Measurements from ENCODE around the gene MAP2K6.

Gene MAP2K6

GRCh38 chr17:69468207-69468606, 53.7 kb downstream of the MAP2K6 start:
- no peak for TF ChIP-seq CTCF (IDR thresholded peaks at IDR 0.05; ENCODE audit: insufficient read depth, low read length, poor library complexity, severe bottlenecking)
- no peak for DNase-seq (ENCODE audit: extremely low read depth, insufficient read length)
- no peaks in the 10 kb centered on the region for H3K36me3 ChIP-seq (ENCODE audit: control insufficient read depth, insufficient read depth, low read length)

GRCh38 chr17:69470702-69471101, 56.2 kb downstream of the MAP2K6 start:
- DNase-seq (ENCODE audit: extremely low read depth, insufficient read length), result no peak
- Histone ChIP-seq H3K36me3 (ENCODE audit: control insufficient read depth, insufficient read depth, low read length) (no peaks in the 10 kb centered on the region), H3K27me3 (replicated peaks; ENCODE audit: control insufficient read depth, insufficient read depth, low read length) (no peaks in the 10 kb centered on the region), H3K4me3 (replicated peaks; ENCODE audit: low read depth, low read length) (no peak overlapping the region)
- TF ChIP-seq CTCF (IDR thresholded peaks at IDR 0.05; ENCODE audit: insufficient read depth, low read length, poor library complexity, severe bottlenecking), result no peak

More at GRCh38 chr17:69468207-69468606, 53.7 kb downstream of the MAP2K6 start:
- no peaks in the 10 kb centered on the region for H3K27me3 ChIP-seq (replicated peaks; ENCODE audit: control insufficient read depth, insufficient read depth, low read length)
- no peak overlapping the region for H3K4me3 ChIP-seq (replicated peaks; ENCODE audit: low read depth, low read length)

- no peak overlapping the region for H3K4me3 ChIP-seq (replicated peaks; ENCODE audit: low read depth, low read length)
- DNase-seq (ENCODE audit: extremely low read depth, insufficient read length), result no peak
- TF ChIP-seq CTCF (IDR thresholded peaks at IDR 0.05; ENCODE audit: insufficient read depth, low read length, poor library complexity, severe bottlenecking), result no peak
- H3K27me3 ChIP-seq (replicated peaks; ENCODE audit: control insufficient read depth, insufficient read depth, low read length), result no peaks in the 10 kb centered on the region
- H3K36me3 ChIP-seq (ENCODE audit: control insufficient read depth, insufficient read depth, low read length), result no peaks in the 10 kb centered on the region
These were observed 56.9 kb downstream of the MAP2K6 start for GRCh38 chr17:69471406-69471805.

- Histone ChIP-seq H3K27me3 (replicated peaks; ENCODE audit: control insufficient read depth, insufficient read depth, low read length) (no peaks in the 10 kb centered on the region), H3K36me3 (ENCODE audit: control insufficient read depth, insufficient read depth, low read length) (no peaks in the 10 kb centered on the region), H3K4me3 (replicated peaks; ENCODE audit: low read depth, low read length) (no peak overlapping the region)
- TF ChIP-seq CTCF (IDR thresholded peaks at IDR 0.05; ENCODE audit: insufficient read depth, low read length, poor library complexity, severe bottlenecking), result no peak
- DNase-seq (ENCODE audit: extremely low read depth, insufficient read length), result no peak
These were observed 59.6 kb downstream of the MAP2K6 start for GRCh38 chr17:69473841-69474831.

GRCh38 chr17:69477204-69477902, 62.9 kb downstream of the MAP2K6 start:
- no peaks in the 10 kb centered on the region for H3K27me3 ChIP-seq (replicated peaks; ENCODE audit: control insufficient read depth, insufficient read depth, low read length)
- no peak for DNase-seq (ENCODE audit: extremely low read depth, insufficient read length)
- no peaks in the 10 kb centered on the region for H3K36me3 ChIP-seq (ENCODE audit: control insufficient read depth, insufficient read depth, low read length)
- TF ChIP-seq CTCF (IDR thresholded peaks at IDR 0.05; ENCODE audit: insufficient read depth, low read length, poor library complexity, severe bottlenecking), result no peak
- H3K4me3 ChIP-seq (replicated peaks; ENCODE audit: low read depth, low read length), result no peak overlapping the region

Data from GM06990 (cell line).